HEK293 (cell line): ENCODE results near the gene ELF1.
A peak's percentile ranks its signal among the peaks of the same experiment; 100 is the strongest.

Experiments
- CTCF ChIA-PET: fragments of 350-600 bp; formaldehyde crosslinking; extraction: SDS; loops from one replicate; lab custom pipeline; 2021; ENCODE audit warnings: antibody characterized with exemption; lab: Yijun Ruan, JAX
- POLR2A ChIA-PET: fragments of 300-600 bp; formaldehyde crosslinking; extraction: SDS; loops from one replicate; lab custom pipeline; 2020; ENCODE audit warnings: antibody characterized with exemption, inconsistent platforms; lab: Yijun Ruan, JAX
- H3K27ac ChIP-seq: fragments of 200-500 bp; sonication (Bioruptor generic); 2 replicates; pipeline ENCODE4 v1.5.1; 2014; ENCODE audit warnings: low read depth, low read length, control low read depth, inconsistent platforms; ENCODE audit errors: extremely low read depth
- H3K36me3 ChIP-seq, 2 experiments: fragments of 200-500 bp in 1 of 2; sonication (Bioruptor generic) in 1 of 2; 1 replicate in 1 of 2; 2 replicates in 1 of 2; pipeline ENCODE4 v1.5.1; 2014 to 2017; ENCODE audit warnings: inconsistent platforms in 2 of 2, low read length in 2 of 2; ENCODE audit not compliant: control insufficient read depth in 2 of 2, insufficient read depth in 1 of 2
- H3K4me1 ChIP-seq: fragments of 200-500 bp; sonication (Bioruptor generic); 2 replicates; pipeline ENCODE4 v1.5.1; 2014; ENCODE audit warnings: mild to moderate bottlenecking, low read length, inconsistent platforms; ENCODE audit not compliant: control insufficient read depth, insufficient read depth
- H3K4me3 ChIP-seq: 2 replicates; pipeline ENCODE4 v1.5.1; 2011; ENCODE audit warnings: low read depth, mild to moderate bottlenecking, control low read depth, low read length, moderate library complexity
- H3K9me3 ChIP-seq: fragments of 200-500 bp; sonication (Bioruptor generic); 2 replicates; pipeline ENCODE4 v1.5.1; 2014; ENCODE audit warnings: low read depth, low read length, inconsistent platforms; ENCODE audit not compliant: control insufficient read depth, insufficient read depth
- BCL6B ChIP-seq: fragments of 450-650 bp; formaldehyde crosslinking; IDR thresholded peaks from 2 replicates; pipeline ENCODE4 v1.5.1; 2017; ENCODE audit warnings: missing biosample characterization, missing genetic modification characterization
- GLIS2 ChIP-seq: fragments of 450-650 bp; formaldehyde crosslinking; IDR thresholded peaks from 2 replicates; pipeline ENCODE4 v1.5.1; 2016; ENCODE audit warnings: missing biosample characterization, missing genetic modification characterization
- TCF7L2 ChIP-seq: IDR thresholded peaks from 2 replicates; pipeline ENCODE4 v1.6.1; 2011; ENCODE audit warnings: low read depth, mild to moderate bottlenecking, inconsistent platforms, low read length, moderate library complexity, borderline replicate concordance
- ZBTB10 ChIP-seq: fragments of 450-650 bp; formaldehyde crosslinking; IDR thresholded peaks from 2 replicates; pipeline ENCODE4 v1.5.1; 2016; ENCODE audit warnings: missing biosample characterization, missing genetic modification characterization
- ZBTB17 ChIP-seq: fragments of 450-650 bp; formaldehyde crosslinking; IDR thresholded peaks from 2 replicates; pipeline ENCODE4 v1.5.1; 2016; ENCODE audit warnings: missing biosample characterization, missing genetic modification characterization
- ZBTB26 ChIP-seq: fragments of 450-650 bp; formaldehyde crosslinking; optimal IDR thresholded peaks from 2 replicates; pipeline ENCODE3; 2016; ENCODE audit warnings: missing biosample characterization, mild to moderate bottlenecking, missing genetic modification characterization
- ZFP3 ChIP-seq: fragments of 450-650 bp; formaldehyde crosslinking; IDR thresholded peaks from 2 replicates; pipeline ENCODE4 v1.5.1; 2016; ENCODE audit warnings: low read depth, missing biosample characterization, missing genetic modification characterization
- ZNF169 ChIP-seq: fragments of 450-650 bp; formaldehyde crosslinking; IDR thresholded peaks from 2 replicates; pipeline ENCODE4 v1.5.1; 2016; ENCODE audit warnings: missing biosample characterization, missing genetic modification characterization
- ZNF223 ChIP-seq: fragments of 450-650 bp; formaldehyde crosslinking; IDR thresholded peaks from 2 replicates; pipeline ENCODE4 v1.5.1; 2016; ENCODE audit warnings: missing biosample characterization, missing genetic modification characterization
- ZNF274 ChIP-seq, 2 experiments: fragments of 200-500 bp in 1 of 2; fragments of 450-650 bp in 1 of 2; sonication (Bioruptor generic) in 1 of 2; formaldehyde crosslinking in 1 of 2; IDR thresholded peaks; 2 replicates each; pipeline versions ENCODE4 v1.5.1 to v1.6.1; 2014 to 2016; ENCODE audit warnings: borderline replicate concordance in 1 of 2, inconsistent platforms in 1 of 2, low read length in 1 of 2, missing biosample characterization in 1 of 2, missing genetic modification characterization in 1 of 2
- ZNF433 ChIP-seq: fragments of 450-650 bp; formaldehyde crosslinking; IDR thresholded peaks from 2 replicates; pipeline ENCODE4 v1.5.1; 2016; ENCODE audit warnings: missing biosample characterization, missing genetic modification characterization, low read depth
- ZNF488 ChIP-seq: fragments of 450-650 bp; formaldehyde crosslinking; IDR thresholded peaks from 2 replicates; pipeline ENCODE4 v1.5.1; 2016; ENCODE audit warnings: missing biosample characterization, missing genetic modification characterization
- ZNF510 ChIP-seq: fragments of 450-650 bp; formaldehyde crosslinking; IDR thresholded peaks from 2 replicates; pipeline ENCODE4 v1.5.1; 2018; ENCODE audit warnings: mild to moderate bottlenecking, missing genetic modification characterization, missing biosample characterization; ENCODE audit not compliant: insufficient replicate concordance
- ZNF521 ChIP-seq: fragments of 450-650 bp; formaldehyde crosslinking; IDR thresholded peaks from 2 replicates; pipeline ENCODE4 v1.5.1; 2017; ENCODE audit warnings: missing biosample characterization, mild to moderate bottlenecking, missing genetic modification characterization
- ZNF529 ChIP-seq: fragments of 450-650 bp; formaldehyde crosslinking; IDR thresholded peaks from 2 replicates; pipeline ENCODE4 v1.5.1; 2017; ENCODE audit warnings: missing genetic modification characterization, missing biosample characterization; ENCODE audit not compliant: insufficient replicate concordance
- ZNF596 ChIP-seq: fragments of 450-650 bp; IDR thresholded peaks from 2 replicates; pipeline ENCODE4 v1.5.0; 2018; ENCODE audit warnings: missing biosample characterization, mild to moderate bottlenecking, missing genetic modification characterization, moderate library complexity
- ZNF600 ChIP-seq: fragments of 450-650 bp; formaldehyde crosslinking; IDR thresholded peaks from 2 replicates; pipeline ENCODE4 v1.5.1; 2016; ENCODE audit warnings: missing biosample characterization, missing genetic modification characterization
- ZNF645 ChIP-seq: fragments of 450-650 bp; formaldehyde crosslinking; IDR thresholded peaks from 2 replicates; pipeline ENCODE4; 2016; ENCODE audit warnings: missing biosample characterization, missing genetic modification characterization
- ZNF658 ChIP-seq: fragments of 450-650 bp; formaldehyde crosslinking; IDR thresholded peaks from 2 replicates; pipeline ENCODE4; 2016; ENCODE audit warnings: missing biosample characterization, missing genetic modification characterization
- ZXDB ChIP-seq: fragments of 450-650 bp; formaldehyde crosslinking; IDR thresholded peaks from 2 replicates; pipeline ENCODE4 v1.5.1; 2016; ENCODE audit warnings: missing biosample characterization, missing genetic modification characterization

Gene ELF1

GRCh38 chr13:41053384-41053826, 34.3 kb upstream of the ELF1 start:
- CTCF ChIA-PET: interaction anchor here (0.6 to 2.6 kb wide), 11 partner anchors 23 to 1031 kb away, joined by 3 to 16 read pairs (median 4); no protein-coding TSS in a partner anchor
- H3K4me3 ChIP-seq: no peak overlapping the region
- H3K9me3 ChIP-seq: no peaks in the 10 kb centered on the region
- H3K4me1 ChIP-seq: no peaks in the 10 kb centered on the region; the same call in 1 of the 2 replicates
- POLR2A ChIA-PET: interaction anchor here (1.5 kb wide), 1 partner anchor 8 kb away, joined by 3 read pairs; the partner anchor contains the start of gene WBP4
- H3K36me3 ChIP-seq: no peaks in the 10 kb centered on the region
- H3K27ac ChIP-seq: no peak overlapping the region
- 0 out of 2 replicates have a peak, but pooled peaks have one; percentile 13 for TF ChIP-seq ZBTB17 (tag by site-specific recombination)
- no peak for TF ChIP-seq ZNF433 (tag by site-specific recombination)

GRCh38 chr13:41052441-41052840, 33.3 kb upstream of the ELF1 start:
- H3K36me3 ChIP-seq: no peaks in the 10 kb centered on the region
- H3K27ac ChIP-seq: no peak overlapping the region
- POLR2A ChIA-PET: interaction anchor here (1.5 kb wide), 1 partner anchor 9 kb away, joined by 3 read pairs; the partner anchor contains the start of gene WBP4
- H3K9me3 ChIP-seq: no peaks in the 10 kb centered on the region
- no peaks in the 10 kb centered on the region; the same call in 1 of the 2 replicates for H3K4me1 ChIP-seq
- no peak overlapping the region for H3K4me3 ChIP-seq
- CTCF ChIA-PET: interaction anchor here (0.6 kb wide), 1 partner anchor 139 kb away, joined by 9 read pairs; no protein-coding TSS in a partner anchor
- TF ChIP-seq ZBTB26 (no peak), ZBTB10 (tag by site-specific recombination) (no peak), ZNF521 (no peak), GLIS2 (tag by site-specific recombination) (no peak), ZFP3 (tag by site-specific recombination) (no peak), ZNF510 (tag by site-specific recombination) (no peak), ZNF488 (tag by site-specific recombination) (no peak), ZNF600 (tag by site-specific recombination) (no peak), ZNF645 (tag by site-specific recombination) (no peak), ZXDB (tag by site-specific recombination) (no peak), ZNF596 (tag by site-specific recombination) (no peak), ZNF274 (IDR thresholded peaks at IDR 0.05; ENCODE audit: low read length) (no peak), ZNF274 (tag by site-specific recombination; IDR thresholded peaks at IDR 0.05; ENCODE audit: borderline replicate concordance) (no peak), BCL6B (tag by site-specific recombination) (no peak), ZNF658 (no peak), ZNF433 (tag by site-specific recombination) (no peak), TCF7L2 (no peak), ZNF169 (no peak), ZNF223 (tag by site-specific recombination) (no peak), ZNF529 (tag by site-specific recombination) (no peak)
